GM10847 (cell line): ENCODE results near the gene PTPRD.

ENCODE experiments used
- POLR2A ChIP-seq: IDR thresholded peaks from 2 replicates; pipeline ENCODE4 v1.6.1; 2011; ENCODE audit not compliant: insufficient read length; ENCODE audit errors: extremely low read depth

Gene PTPRD

GRCh38 chr9:8361364-8361763 is 2251.4 kb downstream of the PTPRD start:
- TF ChIP-seq POLR2A = no peak

DNA sequence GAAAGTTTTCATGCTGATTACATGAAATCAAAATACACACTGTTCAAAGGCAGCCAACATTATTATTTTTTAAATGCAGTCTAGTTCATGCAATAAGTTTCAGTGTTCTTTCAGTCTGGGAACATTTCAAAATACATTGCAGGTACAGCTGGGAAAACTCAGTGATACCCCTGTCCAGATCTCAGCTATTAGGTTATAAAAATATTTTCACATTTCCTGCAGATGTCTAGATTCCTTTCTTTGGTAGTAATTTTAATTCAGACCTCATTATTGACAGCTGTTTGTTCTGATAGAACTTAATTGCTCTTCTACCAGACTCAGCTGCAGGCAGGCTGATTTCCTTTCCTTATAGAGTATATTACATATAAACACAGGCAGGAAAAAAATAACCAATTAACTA is 2256.4 kb downstream of the PTPRD start:
- TF ChIP-seq POLR2A = no peak

DNA sequence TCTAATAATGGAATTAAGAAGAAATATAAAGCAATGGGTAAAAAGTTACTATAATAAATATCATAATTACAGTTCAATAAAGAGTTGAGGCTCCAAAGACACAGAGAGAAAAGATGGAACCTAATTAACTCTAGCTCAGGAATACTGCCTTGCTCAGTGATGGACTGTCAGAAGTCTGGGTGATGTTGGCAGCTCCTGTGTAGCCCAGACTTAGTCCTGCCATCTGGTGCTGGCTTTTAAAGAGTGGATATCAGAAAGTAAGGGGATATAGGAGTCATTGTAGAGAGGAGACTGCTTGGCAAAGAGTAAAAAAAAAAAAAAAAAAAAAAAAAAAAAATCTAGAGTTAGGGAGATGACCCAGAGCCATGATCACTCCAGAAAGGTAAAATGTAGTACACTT is 2261.4 kb downstream of the PTPRD start:
- TF ChIP-seq POLR2A = no peak

DNA sequence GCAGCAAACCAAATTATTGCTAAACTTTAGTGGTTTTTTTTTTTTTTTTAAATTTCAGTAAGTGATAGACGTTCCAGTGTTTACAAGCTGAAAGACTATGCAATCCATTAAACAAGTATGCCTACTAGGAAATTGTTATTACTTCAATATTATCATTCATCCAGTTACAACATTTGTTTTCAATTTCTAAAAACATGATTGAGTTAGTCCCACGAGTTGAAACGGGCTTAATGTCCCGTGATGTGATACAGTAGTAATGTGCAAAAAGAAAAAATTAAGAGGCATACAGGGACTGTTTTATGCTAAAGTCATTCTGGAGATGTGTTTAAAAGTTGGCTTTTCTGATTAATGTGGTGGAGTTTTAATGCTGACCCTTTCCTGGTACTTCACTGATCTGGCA is 2262.9 kb downstream of the PTPRD start:
- no peak for TF ChIP-seq POLR2A

DNA sequence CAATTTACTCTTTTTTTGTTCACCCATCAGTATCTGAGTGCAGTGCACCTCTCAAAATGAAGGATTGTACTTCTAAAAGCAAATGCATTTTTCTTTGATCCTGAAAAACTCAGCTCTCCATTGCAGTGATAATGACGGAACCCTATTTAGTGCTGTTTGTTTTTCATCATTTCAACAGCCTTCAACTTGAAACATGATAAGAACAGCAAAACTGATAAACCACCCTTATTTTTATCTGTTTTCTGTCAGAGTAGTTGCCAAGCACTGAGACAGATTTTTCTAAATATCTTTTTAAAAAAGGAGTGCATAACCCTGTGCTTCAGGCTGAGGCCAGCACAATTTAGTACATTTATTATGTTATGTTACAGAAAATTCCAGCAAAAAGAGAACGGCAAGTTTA is 2263.4 kb downstream of the PTPRD start:
- no peak for TF ChIP-seq POLR2A

DNA sequence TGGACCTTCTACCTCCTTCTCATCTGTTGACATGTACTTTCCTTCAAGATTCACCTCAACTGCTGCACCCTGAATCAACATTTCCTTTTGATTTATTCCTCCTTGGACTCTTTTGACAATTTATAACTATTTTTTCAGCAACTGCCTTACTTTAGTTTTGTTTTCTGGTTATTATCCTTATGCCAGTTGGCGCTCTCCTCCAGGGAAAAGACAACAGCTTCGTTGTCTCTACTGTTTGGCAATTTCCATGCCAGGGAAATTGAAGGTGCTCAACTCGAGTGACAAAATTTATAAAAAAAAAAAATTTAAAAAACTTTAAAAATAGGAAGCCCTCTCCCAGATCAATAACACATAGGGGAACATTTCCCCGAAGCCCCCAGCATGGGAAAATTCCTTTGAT is 2264.0 kb downstream of the PTPRD start:
- no peak for TF ChIP-seq POLR2A

- TF ChIP-seq POLR2A = no peak
These were observed 2266.5 kb downstream of the PTPRD start for GRCh38 chr9:8346296-8346695.

- no peak for TF ChIP-seq POLR2A
These were observed 2273.9 kb downstream of the PTPRD start for GRCh38 chr9:8338767-8339510.

DNA sequence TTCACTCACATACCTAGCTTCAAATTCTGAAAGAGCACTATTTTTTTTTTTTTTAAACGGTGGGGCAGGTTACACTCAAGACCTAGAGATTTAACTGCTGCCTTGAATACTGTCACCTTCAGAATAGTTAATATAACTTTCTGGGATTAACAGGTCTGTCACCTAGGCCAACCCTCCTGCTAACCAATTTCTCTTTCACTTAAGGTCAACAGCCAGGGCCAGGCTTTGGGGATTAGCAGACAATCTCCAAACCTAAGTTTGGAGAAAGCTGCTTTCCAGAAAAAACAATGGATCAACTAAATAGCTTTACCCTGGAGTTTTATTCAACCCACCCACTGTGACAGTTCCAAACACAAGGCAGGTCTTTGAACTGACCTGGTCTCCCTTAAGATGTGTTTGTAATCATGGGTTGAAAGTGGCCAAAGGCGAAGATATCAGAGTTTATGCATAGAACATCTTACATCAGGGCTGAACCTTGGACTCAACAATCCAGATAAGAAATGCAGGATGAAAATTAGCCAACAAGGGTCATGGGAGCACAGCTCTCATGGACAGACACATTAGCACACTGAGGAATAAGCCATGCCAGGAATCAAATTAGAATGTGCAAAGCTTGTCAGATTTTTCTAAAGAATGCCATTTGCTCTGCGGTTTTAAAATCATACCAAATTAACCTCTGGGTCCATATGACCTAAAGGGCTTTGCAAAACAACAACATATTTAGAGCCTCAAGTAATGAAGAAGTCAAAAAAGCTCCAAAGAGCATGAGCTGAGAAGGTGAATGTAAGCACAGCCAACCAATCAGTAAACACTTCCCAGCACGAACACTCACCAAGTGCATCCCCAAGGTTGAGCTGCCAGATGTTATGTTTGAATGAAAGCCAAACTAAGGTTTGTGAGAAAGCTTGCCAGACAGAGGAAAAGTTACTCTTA is 2274.7 kb downstream of the PTPRD start:
- TF ChIP-seq POLR2A = no peak

- no peak for TF ChIP-seq POLR2A
These were observed 2279.9 kb downstream of the PTPRD start for GRCh38 chr9:8332871-8333270.

GRCh38 chr9:8332331-8332650 is 2280.5 kb downstream of the PTPRD start:
- TF ChIP-seq POLR2A = no peak

- TF ChIP-seq POLR2A = no peak
These were observed 2281.1 kb downstream of the PTPRD start for GRCh38 chr9:8331507-8332330.

DNA sequence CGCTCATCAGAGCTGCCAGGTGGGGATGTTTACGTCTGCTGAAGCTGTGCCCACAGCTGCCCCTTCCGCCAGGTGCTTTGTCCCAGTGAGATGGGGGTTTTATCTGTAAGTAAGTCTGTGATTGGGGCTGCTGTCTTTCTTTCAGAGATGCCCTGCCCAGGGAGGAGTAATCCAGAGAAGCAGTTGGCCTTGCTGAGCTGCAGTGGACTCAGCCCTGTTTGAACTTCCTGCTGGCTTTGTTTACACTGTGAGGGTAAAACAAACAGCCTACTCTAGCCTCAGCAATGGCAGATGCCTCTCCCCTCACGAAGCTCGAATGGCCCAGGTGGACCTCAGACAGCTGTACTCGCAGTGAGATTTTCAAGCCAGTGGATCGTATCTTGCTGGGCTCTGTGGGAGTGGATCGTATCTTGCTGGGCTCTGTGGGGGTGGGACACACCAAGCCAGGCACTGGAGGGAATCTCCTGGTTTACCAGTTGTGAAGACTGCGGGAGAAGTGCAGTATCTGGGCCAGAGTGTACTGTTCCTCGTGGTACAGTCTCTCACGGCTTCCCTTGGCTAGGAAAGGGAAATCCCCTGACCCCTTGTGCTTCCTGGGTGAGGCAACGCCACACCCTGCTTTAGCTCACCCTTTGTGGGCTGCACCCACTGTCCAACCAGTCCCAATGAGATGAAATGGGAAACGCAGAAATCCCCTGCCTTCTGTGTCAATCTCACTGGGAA is 2283.1 kb downstream of the PTPRD start:
- TF ChIP-seq POLR2A = no peak

DNA sequence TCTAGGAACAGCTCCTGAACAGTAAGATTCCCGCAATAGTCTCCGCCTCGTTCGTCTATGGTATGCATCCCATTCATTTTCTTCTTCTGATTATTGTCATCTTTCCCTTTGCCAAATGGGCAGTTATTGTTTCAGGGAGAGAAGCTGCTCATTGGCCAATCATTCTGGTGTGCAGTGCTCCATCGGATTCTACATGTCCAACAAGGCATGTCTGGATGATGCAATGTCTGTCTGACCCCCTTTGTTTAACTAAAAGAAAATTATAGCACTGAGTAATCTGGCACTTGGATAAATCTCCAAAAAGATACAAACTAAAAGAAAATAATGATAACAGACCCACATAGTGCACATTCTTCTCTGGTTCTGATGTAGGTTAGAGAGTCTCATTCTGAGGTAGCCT is 2297.6 kb downstream of the PTPRD start:
- no peak for TF ChIP-seq POLR2A

DNA sequence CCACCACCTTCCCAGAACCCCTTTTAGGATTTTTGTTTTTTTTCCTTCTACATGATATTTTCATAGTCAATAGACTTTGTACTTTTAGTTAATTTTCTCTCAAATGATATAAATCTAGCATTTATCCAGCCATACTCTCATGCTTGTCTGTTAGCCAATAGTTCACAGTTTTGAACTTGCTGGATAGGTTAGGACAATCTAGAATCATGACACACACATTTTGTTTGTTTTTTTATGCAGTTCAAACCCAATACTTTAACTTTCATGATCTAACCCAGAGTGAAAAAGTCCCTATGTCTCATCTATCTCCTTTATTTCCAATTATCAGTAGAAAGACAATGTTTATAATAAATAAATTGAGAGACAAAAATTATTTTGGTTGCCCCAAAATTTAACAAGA is 2303.5 kb downstream of the PTPRD start:
- no peak for TF ChIP-seq POLR2A

DNA sequence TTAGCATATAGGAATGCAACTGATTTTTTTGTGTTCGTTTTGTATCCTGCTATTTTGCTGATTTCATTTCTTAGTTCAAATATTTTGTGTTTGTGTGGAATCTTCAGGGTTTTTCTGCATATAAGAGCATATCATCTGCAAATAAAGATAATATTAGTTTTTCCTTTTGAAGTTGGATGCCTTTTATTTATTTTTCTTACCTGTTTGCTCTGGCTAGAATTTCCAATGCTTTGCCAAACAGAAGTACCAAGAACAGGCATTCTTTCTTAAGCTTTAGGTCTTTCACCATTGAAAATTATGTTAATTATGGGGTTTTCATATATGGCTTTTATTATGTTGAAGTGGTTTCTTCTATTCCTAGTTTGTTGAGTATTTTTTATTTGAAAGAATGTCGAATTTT is 2308.1 kb downstream of the PTPRD start:
- TF ChIP-seq POLR2A = no peak

DNA sequence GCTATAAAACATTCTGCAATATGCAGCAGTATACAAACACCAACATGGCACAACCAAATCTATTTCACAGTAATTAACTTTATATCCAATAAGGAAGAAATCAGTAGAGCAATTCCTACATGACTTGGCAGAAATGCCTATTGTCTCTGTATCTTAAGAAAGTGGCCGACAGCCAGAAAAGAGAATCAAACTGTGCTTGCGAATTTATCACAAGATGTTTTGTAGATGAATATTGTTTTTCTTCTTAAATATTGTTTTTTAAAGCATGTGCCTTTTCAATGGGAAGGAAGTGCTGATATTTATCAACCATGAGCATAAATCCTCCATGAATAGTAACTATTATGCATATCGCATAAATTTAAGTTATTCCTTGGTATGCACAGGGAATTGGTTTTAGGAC is 2311.5 kb downstream of the PTPRD start:
- no peak for TF ChIP-seq POLR2A
